Glutamatergic neuron (in vitro differentiated cells): ENCODE data around the gene BRD1. TPM values are rescaled to one million over a fixed set of nuclear protein-coding genes. Genes with fewer than 3 reads are reported as not detected.
A peak's percentile ranks its signal among the peaks of the same experiment; 100 is the strongest.

Experiments
- DNase-seq: peaks from one replicate; pipeline ENCODE4 v3.0.0; 2022
- H3K27ac Mint-ChIP-seq: one replicate; pipeline ENCODE4 v1.8.0; 2020; ENCODE audit warnings: mild to moderate bottlenecking, mixed read lengths, inconsistent platforms; ENCODE audit not compliant: unreplicated experiment
- H3K27me3 Mint-ChIP-seq: one replicate; pipeline ENCODE4 v1.8.0; 2020; ENCODE audit warnings: mild to moderate bottlenecking, moderate library complexity, mixed read lengths, inconsistent platforms; ENCODE audit not compliant: unreplicated experiment
- H3K36me3 Mint-ChIP-seq: one replicate; pipeline ENCODE4 v1.8.0; 2020; ENCODE audit warnings: mild to moderate bottlenecking, mixed read lengths, inconsistent platforms; ENCODE audit not compliant: unreplicated experiment
- H3K4me1 Mint-ChIP-seq: one replicate; pipeline ENCODE4 v1.8.0; 2020; ENCODE audit warnings: mild to moderate bottlenecking, low read depth, mixed read lengths, inconsistent platforms; ENCODE audit not compliant: unreplicated experiment
- H3K4me3 Mint-ChIP-seq: one replicate; pipeline ENCODE4 v1.8.0; 2020; ENCODE audit warnings: mild to moderate bottlenecking, mixed read lengths, inconsistent platforms; ENCODE audit not compliant: unreplicated experiment
- H3K9me3 Mint-ChIP-seq: one replicate; pipeline ENCODE4 v1.8.0; 2020; ENCODE audit warnings: mild to moderate bottlenecking, moderate library complexity, mixed read lengths, inconsistent platforms; ENCODE audit not compliant: unreplicated experiment
- CTCF ChIP-seq: fragments of 200-600 bp; sonication (generic); IDR thresholded peaks from one replicate; pipeline ENCODE4 v1.5.0; 2021; ENCODE audit not compliant: partially characterized antibody, unreplicated experiment
- total RNA-seq: library from RNA; stranded (reverse); fragmentation: NEBNext Ultra II Directional; extraction: Animal tissue kit (Norgen Biotek cat#: 25700); gene quantifications from one replicate; pipeline ENCODE4 v1.2.1, GENCODE V29; 2021; ENCODE audit not compliant: unreplicated experiment

The BRD1 gene
- total RNA-seq, 1 donor from 2014 or later, result 73.7 TPM

- Mint-ChIP-seq H3K27ac (peak overlapping the region; percentile 38), H3K27me3 (peaks cover 5% of the 10 kb centered on the region), H3K4me3 (no peak overlapping the region), H3K4me1 (peaks cover 8% of the 10 kb centered on the region), H3K36me3 (peaks cover 4% of the 10 kb centered on the region), H3K9me3 (peaks cover 5% of the 10 kb centered on the region)
- TF ChIP-seq CTCF, result no peak
- no peak for DNase-seq
These were observed 47.6 kb downstream of the BRD1 start for GRCh38 chr22:49779853-49780697.

DNA sequence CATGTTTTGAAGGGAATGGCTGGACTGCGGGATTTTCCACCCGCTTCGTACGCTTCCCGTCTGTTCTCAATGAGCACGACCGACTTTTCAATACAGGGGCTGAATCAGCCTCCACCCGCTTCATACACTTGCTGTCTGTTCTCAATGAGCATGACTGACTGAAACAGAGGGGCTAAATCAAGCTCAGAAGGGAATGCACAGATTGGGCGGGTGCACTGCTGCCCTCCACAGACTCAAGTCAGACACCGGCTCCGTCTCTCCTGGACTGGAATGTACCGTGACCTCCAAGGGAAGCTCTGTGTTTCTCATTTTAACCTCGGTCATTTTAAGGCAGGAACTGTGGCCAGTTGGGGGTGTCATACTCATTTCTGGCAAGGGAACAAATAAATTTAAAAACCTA lies 48.5 kb downstream of the BRD1 start:
- no peak for TF ChIP-seq CTCF
- H3K4me1 Mint-ChIP-seq, result peaks cover 8% of the 10 kb centered on the region
- no peak for DNase-seq
- H3K27me3 Mint-ChIP-seq, result peaks cover 5% of the 10 kb centered on the region
- H3K36me3 Mint-ChIP-seq, result peaks cover 4% of the 10 kb centered on the region
- peaks cover 7% of the 10 kb centered on the region for H3K9me3 Mint-ChIP-seq
- peak overlapping the region; percentile 28 for H3K27ac Mint-ChIP-seq
- no peak overlapping the region for H3K4me3 Mint-ChIP-seq

DNA sequence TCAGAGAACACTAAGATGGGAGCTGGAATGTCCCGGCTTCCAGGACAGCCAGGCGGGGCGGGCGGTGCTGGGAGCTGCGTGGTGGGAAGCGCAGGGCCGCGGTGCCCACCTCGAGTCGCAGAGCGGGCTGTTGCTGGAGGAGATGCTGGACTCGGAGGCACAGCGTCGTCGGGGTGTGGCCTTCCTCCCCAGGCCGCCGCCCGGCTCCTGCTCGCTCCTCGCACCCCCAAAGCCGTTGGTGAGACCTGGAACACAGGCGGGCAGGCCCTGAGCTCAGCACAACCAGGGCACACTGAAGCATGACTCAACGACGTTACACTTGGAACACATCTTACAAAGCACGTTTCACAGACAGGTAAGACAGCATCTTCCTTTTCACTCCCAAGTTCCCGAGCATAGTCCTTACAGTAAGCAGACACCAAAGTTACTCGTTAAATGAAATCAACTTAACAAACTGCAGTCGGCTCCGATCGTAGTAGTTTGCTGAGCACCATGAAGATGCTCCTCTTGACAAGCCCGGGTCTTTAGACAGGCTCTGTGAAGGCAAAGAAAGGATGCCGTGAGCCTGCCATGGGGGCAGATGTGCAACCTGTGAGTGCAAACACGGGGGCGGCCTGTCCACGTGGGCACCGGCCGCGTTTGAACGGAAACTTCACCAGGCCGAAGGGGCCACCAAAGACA lies 50.0 kb downstream of the BRD1 start:
- no peak for TF ChIP-seq CTCF
- Mint-ChIP-seq H3K4me1 (peaks cover 10% of the 10 kb centered on the region), H3K4me3 (no peak overlapping the region), H3K27ac (peak overlapping the region; percentile 64), H3K27me3 (peaks cover 5% of the 10 kb centered on the region), H3K36me3 (no peaks in the 10 kb centered on the region), H3K9me3 (peaks cover 4% of the 10 kb centered on the region)
- DNase-seq, result no peak

GRCh38 chr22:49776891-49777290 lies 50.8 kb downstream of the BRD1 start:
- Mint-ChIP-seq H3K36me3 (no peaks in the 10 kb centered on the region), H3K27me3 (peaks cover 9% of the 10 kb centered on the region), H3K4me1 (peaks cover 10% of the 10 kb centered on the region), H3K27ac (no peak overlapping the region), H3K9me3 (peaks cover 4% of the 10 kb centered on the region), H3K4me3 (no peak overlapping the region)
- peak; percentile 15 for DNase-seq
- TF ChIP-seq CTCF, result no peak
